GM23338 (cell line): ENCODE results near the gene UBASH3A. TPM values are rescaled to one million over a fixed set of nuclear protein-coding genes. Genes with fewer than 3 reads are reported as not detected.
A peak's percentile ranks its signal among the peaks of the same experiment; 100 is the strongest.

Experiments used
- ATAC-seq: fragments of 200-7000 bp; cut with Tn5 transposase; 3 replicates; pipeline ENCODE4 v1.9.1; 2020
- DNase-seq: peaks from one replicate; pipeline ENCODE4 v3.0.0-alpha.2; 2015; ENCODE audit warnings: low spot score
- H2AFZ ChIP-seq: fragments of 200-600 bp; sonication (generic); 2 replicates; pipeline ENCODE4 v1.8.0; 2016; ENCODE audit warnings: antibody characterized with exemption, mild to moderate bottlenecking, moderate library complexity
- H3F3A ChIP-seq: fragments of 200-600 bp; sonication (generic); replicated peaks from 2 replicates; pipeline ENCODE4 v1.8.0; 2017; ENCODE audit warnings: antibody characterized with exemption, mixed run types, low read depth
- H3K27ac ChIP-seq: fragments of 200-600 bp; sonication (generic); 2 replicates; pipeline ENCODE4 v1.6.1; 2016; ENCODE audit warnings: low read depth
- H3K27me3 ChIP-seq: fragments of 200-600 bp; sonication (generic); 2 replicates; pipeline ENCODE4 v1.8.0; 2016; ENCODE audit warnings: mild to moderate bottlenecking, mixed run types, moderate library complexity; ENCODE audit not compliant: insufficient read depth
- H3K36me3 ChIP-seq: fragments of 200-600 bp; sonication (generic); 2 replicates; pipeline ENCODE4 v1.8.0; 2016; ENCODE audit warnings: mild to moderate bottlenecking; ENCODE audit not compliant: insufficient read depth
- H3K4me1 ChIP-seq: fragments of 200-600 bp; sonication (generic); 2 replicates; pipeline ENCODE4 v1.8.0; 2016; ENCODE audit warnings: mild to moderate bottlenecking, moderate library complexity; ENCODE audit not compliant: insufficient read depth
- H3K4me2 ChIP-seq: fragments of 200-600 bp; sonication (generic); 2 replicates; pipeline ENCODE4 v1.7.1; 2017; ENCODE audit warnings: mixed run types
- H3K4me3 ChIP-seq: fragments of 200-600 bp; sonication (generic); 2 replicates; pipeline ENCODE4 v1.6.1; 2016; ENCODE audit warnings: mixed run types
- H3K79me2 ChIP-seq: fragments of 200-600 bp; sonication (generic); replicated peaks from 2 replicates; pipeline ENCODE4 v1.8.0; 2017; ENCODE audit warnings: mild to moderate bottlenecking; ENCODE audit not compliant: insufficient read depth
- H3K9me2 ChIP-seq: fragments of 200-600 bp; sonication (generic); 2 replicates; pipeline ENCODE4 v1.8.0; 2017; ENCODE audit not compliant: insufficient read depth
- H4K20me1 ChIP-seq: fragments of 200-600 bp; sonication (generic); replicated peaks from 2 replicates; pipeline ENCODE4 v1.8.0; 2017; ENCODE audit warnings: mild to moderate bottlenecking; ENCODE audit not compliant: insufficient read depth
- H3K27ac Mint-ChIP-seq: 2 replicates; pipeline ENCODE4 v1.8.0; 2020; ENCODE audit warnings: inconsistent platforms, mild to moderate bottlenecking, moderate library complexity, mixed read lengths
- H3K27me3 Mint-ChIP-seq: 3 replicates; pipeline ENCODE4 v1.8.0; 2022; ENCODE audit warnings: low read depth, mild to moderate bottlenecking, moderate library complexity, mixed read lengths, inconsistent platforms; ENCODE audit not compliant: insufficient read depth, poor library complexity
- H3K36me3 Mint-ChIP-seq: 3 replicates; pipeline ENCODE4 v1.8.0; 2021; ENCODE audit warnings: low read depth, mild to moderate bottlenecking, inconsistent platforms, moderate library complexity, mixed read lengths
- H3K4me1 Mint-ChIP-seq: 3 replicates; pipeline ENCODE4 v1.8.0; 2020; ENCODE audit warnings: mild to moderate bottlenecking, inconsistent platforms, mixed read lengths
- H3K4me3 Mint-ChIP-seq: 3 replicates; pipeline ENCODE4 v1.8.0; 2021; ENCODE audit warnings: moderate library complexity, mild to moderate bottlenecking, inconsistent platforms, mixed read lengths
- H3K9me3 Mint-ChIP-seq: 3 replicates; pipeline ENCODE4 v1.8.0; 2020; ENCODE audit warnings: moderate library complexity, mild to moderate bottlenecking, inconsistent platforms, mixed read lengths
- CREB1 ChIP-seq: fragments of 250-450 bp; sonication (Bioruptor Pico); IDR thresholded peaks from 2 replicates; pipeline ENCODE4 v1.5.0; 2020; ENCODE audit warnings: low read depth, mild to moderate bottlenecking, moderate library complexity
- EZH2 ChIP-seq: fragments of 200-600 bp; sonication (generic); IDR thresholded peaks from one replicate; pipeline ENCODE4 v1.8.0; 2017; ENCODE audit warnings: antibody characterized with exemption, mild to moderate bottlenecking, low read depth; ENCODE audit not compliant: unreplicated experiment
- EZH2phosphoT487 ChIP-seq: fragments of 200-600 bp; sonication (generic); IDR thresholded peaks from one replicate; pipeline ENCODE4 v1.8.1; 2018; ENCODE audit warnings: antibody characterized with exemption; ENCODE audit not compliant: unreplicated experiment
- JUNB ChIP-seq: IDR thresholded peaks from one replicate; pipeline ENCODE4 v1.6.1; 2016; ENCODE audit warnings: antibody characterized with exemption; ENCODE audit not compliant: unreplicated experiment
- NANOG ChIP-seq: IDR thresholded peaks from 2 replicates; pipeline ENCODE4 v1.6.1; 2016; ENCODE audit warnings: antibody characterized with exemption, borderline replicate concordance
- POLR2AphosphoS5 ChIP-seq: IDR thresholded peaks from 2 replicates; pipeline ENCODE4 v1.6.1; 2016; ENCODE audit warnings: antibody characterized with exemption, low read depth
- ZNF331 ChIP-seq: fragments of 250-450 bp; sonication (Bioruptor Pico); IDR thresholded peaks from 2 replicates; pipeline ENCODE4 v1.5.0; 2020; ENCODE audit warnings: low read depth, mild to moderate bottlenecking, moderate library complexity
- polyA plus RNA-seq: library from polyadenylated mRNA; unstranded; fragments of >200 nt; fragmentation: Nextera tagmentation; extraction: Ambion mirVana; gene quantifications from 2 replicates; pipeline ENCODE4 v1.2.1, GENCODE V29; 2016
- total RNA-seq: library from RNA; depleted of rRNA; stranded (reverse); fragments of >200 nt; shearing (Covaris generic); gene quantifications from 2 replicates; pipeline ENCODE4 v1.2.3, GENCODE V29; 2014
- TF ChIP-seq, protein P1 (sequence below): fragments of 250-450 bp; sonication (Bioruptor Pico); IDR thresholded peaks from 2 replicates; pipeline ENCODE4 v1.5.0; 2020; ENCODE audit warnings: mild to moderate bottlenecking, moderate library complexity
- TF ChIP-seq, protein P2 (sequence below), 2 experiments: fragments of 200-600 bp in 1 of 2; sonication (generic) in 1 of 2; conservative IDR thresholded peaks; 2 replicates each; pipeline versions ENCODE4 v1.5.1 to v1.6.1; 2016 to 2017; ENCODE audit warnings: antibody characterized with exemption in 2 of 2, low read depth in 2 of 2, mild to moderate bottlenecking in 2 of 2, moderate library complexity in 1 of 2
- TF ChIP-seq, protein P3 (sequence below): IDR thresholded peaks from 2 replicates; pipeline ENCODE4 v1.6.1; 2016; ENCODE audit warnings: antibody characterized with exemption

UBASH3A gene
- total and polyA plus RNA-seq, 2 experiments from 2014 or later, result not detected

DNA sequence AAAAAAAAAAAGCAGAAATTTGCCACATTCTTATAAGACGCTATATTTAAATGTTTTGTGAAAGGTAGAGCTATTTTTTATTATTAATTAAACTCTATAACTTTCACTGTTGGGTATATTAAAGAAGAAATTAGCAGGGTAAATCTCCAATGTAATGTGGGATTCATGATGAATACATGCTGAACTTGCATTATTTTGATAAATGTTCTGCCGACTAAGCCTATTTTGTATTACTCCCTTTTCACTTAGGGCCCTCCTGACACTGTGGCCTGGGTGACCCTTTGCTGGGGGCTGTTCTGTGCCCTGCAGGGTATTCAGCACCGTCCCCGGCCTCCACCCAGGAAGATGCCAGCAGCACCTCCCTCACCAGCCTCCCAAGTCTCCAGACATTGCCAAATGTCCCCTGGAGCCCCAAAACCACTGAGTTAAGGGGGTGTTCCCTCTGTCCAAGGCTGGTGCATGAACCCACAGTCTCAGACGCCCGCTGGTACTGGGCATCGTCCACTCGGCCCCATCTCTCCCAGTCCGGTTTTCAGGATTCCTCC, 69.9 kb downstream of the UBASH3A start:
- no peak for ATAC-seq
- Histone ChIP-seq H3F3A (no peaks in the 10 kb centered on the region), H3K4me2 (no peak overlapping the region), H3K9me2 (no peaks in the 10 kb centered on the region), H3K27ac (no peak overlapping the region), H3K4me3 (no peak overlapping the region), H3K4me1 (peaks cover under 1% of the 10 kb centered on the region), H3K79me2 (no peaks in the 10 kb centered on the region), H3K27me3 (no peaks in the 10 kb centered on the region), H4K20me1 (no peaks in the 10 kb centered on the region), H2AFZ (no peak overlapping the region), H3K36me3 (no peaks in the 10 kb centered on the region)
- DNase-seq, result no peak
- no peak for TF ChIP-seq CREB1 (CRISPR knock-in tag)
- Mint-ChIP-seq H3K36me3 (no peaks in the 10 kb centered on the region), H3K27ac (no peak overlapping the region; the same call in 1 of the 2 replicates), H3K4me1 (peaks cover 17% of the 10 kb centered on the region), H3K9me3 (no peaks in the 10 kb centered on the region), H3K27me3 (peaks cover 6% of the 10 kb centered on the region), H3K4me3 (no peak overlapping the region)

DNA sequence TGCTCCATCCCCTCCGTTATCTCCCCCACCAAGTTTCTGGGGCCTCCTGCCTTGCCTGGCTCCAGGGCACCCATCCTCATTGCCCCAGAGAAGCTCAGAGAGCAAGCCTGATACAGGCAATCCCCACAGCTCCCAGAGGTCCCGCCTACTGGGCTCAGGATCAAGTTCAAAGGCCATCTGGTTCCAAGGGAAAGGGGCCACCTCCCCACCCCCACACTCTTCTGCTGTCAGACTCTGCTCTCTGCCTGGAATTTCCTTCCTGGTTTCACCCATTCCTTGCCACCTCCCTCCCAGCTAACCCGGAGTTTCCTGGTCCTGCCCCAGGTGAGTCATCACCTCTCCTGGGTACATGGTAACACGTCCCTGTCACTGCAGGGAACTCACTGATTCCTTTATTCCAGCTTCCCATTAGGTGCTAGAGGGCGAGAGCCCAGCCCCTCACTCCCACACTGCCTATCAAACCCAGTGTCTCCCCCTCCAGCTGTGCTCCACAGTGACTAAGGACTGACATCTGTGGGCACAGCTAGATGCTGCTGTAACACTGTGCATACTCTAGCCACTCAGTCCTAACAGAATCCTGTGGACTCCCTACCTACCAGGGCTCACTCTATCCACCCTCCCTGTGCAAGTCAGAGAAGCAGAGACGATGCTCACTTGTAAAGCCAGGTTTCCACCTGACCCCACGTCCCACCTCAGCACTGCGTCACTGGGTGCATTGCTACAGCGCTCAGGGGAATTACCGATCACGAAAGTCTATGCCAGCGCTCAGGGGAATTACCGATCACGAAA, 70.5 kb downstream of the UBASH3A start:
- H3K4me2 ChIP-seq, result no peak overlapping the region
- Mint-ChIP-seq H3K4me1 (peaks cover 16% of the 10 kb centered on the region), H3K27ac (peak overlapping the region; percentile 8; the same call in 1 of the 2 replicates), H3K9me3 (no peaks in the 10 kb centered on the region), H3K4me3 (no peak overlapping the region; the same call in 2 of the 3 replicates), H3K36me3 (no peaks in the 10 kb centered on the region), H3K27me3 (peaks cover 6% of the 10 kb centered on the region)
- DNase-seq (peak; percentile 67), ATAC-seq (peak; percentile 70)
- H3K4me3 ChIP-seq, result no peak overlapping the region
- H3K4me1 ChIP-seq, result no peaks in the 10 kb centered on the region; the same call in 1 of the 2 replicates
- H2AFZ ChIP-seq, result peak overlapping the region; percentile 52; the same call in 1 of the 2 replicates
- H3K27me3 ChIP-seq, result no peaks in the 10 kb centered on the region
- H4K20me1 ChIP-seq, result no peaks in the 10 kb centered on the region
- H3K27ac ChIP-seq, result no peak overlapping the region
- no peaks in the 10 kb centered on the region for H3F3A ChIP-seq
- H3K79me2 ChIP-seq, result no peaks in the 10 kb centered on the region
- no peaks in the 10 kb centered on the region for H3K36me3 ChIP-seq
- H3K9me2 ChIP-seq, result no peaks in the 10 kb centered on the region
- TF ChIP-seq, protein P1, sequence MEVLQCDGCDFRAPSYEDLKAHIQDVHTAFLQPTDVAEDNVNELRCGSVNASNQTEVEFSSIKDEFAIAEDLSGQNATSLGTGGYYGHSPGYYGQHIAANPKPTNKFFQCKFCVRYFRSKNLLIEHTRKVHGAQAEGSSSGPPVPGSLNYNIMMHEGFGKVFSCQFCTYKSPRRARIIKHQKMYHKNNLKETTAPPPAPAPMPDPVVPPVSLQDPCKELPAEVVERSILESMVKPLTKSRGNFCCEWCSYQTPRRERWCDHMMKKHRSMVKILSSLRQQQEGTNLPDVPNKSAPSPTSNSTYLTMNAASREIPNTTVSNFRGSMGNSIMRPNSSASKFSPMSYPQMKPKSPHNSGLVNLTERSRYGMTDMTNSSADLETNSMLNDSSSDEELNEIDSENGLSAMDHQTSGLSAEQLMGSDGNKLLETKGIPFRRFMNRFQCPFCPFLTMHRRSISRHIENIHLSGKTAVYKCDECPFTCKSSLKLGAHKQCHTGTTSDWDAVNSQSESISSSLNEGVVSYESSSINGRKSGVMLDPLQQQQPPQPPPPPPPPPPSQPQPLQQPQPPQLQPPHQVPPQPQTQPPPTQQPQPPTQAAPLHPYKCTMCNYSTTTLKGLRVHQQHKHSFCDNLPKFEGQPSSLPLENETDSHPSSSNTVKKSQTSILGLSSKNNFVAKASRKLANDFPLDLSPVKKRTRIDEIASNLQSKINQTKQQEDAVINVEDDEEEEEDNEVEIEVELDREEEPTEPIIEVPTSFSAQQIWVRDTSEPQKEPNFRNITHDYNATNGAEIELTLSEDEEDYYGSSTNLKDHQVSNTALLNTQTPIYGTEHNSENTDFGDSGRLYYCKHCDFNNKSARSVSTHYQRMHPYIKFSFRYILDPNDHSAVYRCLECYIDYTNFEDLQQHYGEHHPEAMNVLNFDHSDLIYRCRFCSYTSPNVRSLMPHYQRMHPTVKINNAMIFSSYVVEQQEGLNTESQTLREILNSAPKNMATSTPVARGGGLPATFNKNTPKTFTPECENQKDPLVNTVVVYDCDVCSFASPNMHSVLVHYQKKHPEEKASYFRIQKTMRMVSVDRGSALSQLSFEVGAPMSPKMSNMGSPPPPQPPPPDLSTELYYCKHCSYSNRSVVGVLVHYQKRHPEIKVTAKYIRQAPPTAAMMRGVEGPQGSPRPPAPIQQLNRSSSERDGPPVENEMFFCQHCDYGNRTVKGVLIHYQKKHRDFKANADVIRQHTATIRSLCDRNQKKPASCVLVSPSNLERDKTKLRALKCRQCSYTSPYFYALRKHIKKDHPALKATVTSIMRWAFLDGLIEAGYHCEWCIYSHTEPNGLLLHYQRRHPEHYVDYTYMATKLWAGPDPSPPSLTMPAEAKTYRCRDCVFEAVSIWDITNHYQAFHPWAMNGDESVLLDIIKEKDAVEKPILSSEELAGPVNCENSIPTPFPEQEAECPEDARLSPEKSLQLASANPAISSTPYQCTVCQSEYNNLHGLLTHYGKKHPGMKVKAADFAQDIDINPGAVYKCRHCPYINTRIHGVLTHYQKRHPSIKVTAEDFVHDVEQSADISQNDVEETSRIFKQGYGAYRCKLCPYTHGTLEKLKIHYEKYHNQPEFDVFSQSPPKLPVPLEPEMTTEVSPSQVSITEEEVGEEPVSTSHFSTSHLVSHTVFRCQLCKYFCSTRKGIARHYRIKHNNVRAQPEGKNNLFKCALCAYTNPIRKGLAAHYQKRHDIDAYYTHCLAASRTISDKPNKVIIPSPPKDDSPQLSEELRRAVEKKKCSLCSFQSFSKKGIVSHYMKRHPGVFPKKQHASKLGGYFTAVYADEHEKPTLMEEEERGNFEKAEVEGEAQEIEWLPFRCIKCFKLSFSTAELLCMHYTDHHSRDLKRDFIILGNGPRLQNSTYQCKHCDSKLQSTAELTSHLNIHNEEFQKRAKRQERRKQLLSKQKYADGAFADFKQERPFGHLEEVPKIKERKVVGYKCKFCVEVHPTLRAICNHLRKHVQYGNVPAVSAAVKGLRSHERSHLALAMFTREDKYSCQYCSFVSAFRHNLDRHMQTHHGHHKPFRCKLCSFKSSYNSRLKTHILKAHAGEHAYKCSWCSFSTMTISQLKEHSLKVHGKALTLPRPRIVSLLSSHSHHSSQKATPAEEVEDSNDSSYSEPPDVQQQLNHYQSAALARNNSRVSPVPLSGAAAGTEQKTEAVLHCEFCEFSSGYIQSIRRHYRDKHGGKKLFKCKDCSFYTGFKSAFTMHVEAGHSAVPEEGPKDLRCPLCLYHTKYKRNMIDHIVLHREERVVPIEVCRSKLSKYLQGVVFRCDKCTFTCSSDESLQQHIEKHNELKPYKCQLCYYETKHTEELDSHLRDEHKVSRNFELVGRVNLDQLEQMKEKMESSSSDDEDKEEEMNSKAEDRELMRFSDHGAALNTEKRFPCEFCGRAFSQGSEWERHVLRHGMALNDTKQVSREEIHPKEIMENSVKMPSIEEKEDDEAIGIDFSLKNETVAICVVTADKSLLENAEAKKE (CRISPR knock-in tag), result no peak
- TF ChIP-seq NANOG, result no peak
- no peak for TF ChIP-seq JUNB
- TF ChIP-seq EZH2phosphoT487, result no peak
- no peak for TF ChIP-seq POLR2AphosphoS5
- TF ChIP-seq ZNF331 (CRISPR knock-in tag), result no peak
- TF ChIP-seq, protein P2, sequence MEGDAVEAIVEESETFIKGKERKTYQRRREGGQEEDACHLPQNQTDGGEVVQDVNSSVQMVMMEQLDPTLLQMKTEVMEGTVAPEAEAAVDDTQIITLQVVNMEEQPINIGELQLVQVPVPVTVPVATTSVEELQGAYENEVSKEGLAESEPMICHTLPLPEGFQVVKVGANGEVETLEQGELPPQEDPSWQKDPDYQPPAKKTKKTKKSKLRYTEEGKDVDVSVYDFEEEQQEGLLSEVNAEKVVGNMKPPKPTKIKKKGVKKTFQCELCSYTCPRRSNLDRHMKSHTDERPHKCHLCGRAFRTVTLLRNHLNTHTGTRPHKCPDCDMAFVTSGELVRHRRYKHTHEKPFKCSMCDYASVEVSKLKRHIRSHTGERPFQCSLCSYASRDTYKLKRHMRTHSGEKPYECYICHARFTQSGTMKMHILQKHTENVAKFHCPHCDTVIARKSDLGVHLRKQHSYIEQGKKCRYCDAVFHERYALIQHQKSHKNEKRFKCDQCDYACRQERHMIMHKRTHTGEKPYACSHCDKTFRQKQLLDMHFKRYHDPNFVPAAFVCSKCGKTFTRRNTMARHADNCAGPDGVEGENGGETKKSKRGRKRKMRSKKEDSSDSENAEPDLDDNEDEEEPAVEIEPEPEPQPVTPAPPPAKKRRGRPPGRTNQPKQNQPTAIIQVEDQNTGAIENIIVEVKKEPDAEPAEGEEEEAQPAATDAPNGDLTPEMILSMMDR (conservative IDR thresholded peaks at IDR 0.05; ENCODE audit: low read depth in 2 of 2), result no peak
- no peak for TF ChIP-seq EZH2
- TF ChIP-seq, protein P3, sequence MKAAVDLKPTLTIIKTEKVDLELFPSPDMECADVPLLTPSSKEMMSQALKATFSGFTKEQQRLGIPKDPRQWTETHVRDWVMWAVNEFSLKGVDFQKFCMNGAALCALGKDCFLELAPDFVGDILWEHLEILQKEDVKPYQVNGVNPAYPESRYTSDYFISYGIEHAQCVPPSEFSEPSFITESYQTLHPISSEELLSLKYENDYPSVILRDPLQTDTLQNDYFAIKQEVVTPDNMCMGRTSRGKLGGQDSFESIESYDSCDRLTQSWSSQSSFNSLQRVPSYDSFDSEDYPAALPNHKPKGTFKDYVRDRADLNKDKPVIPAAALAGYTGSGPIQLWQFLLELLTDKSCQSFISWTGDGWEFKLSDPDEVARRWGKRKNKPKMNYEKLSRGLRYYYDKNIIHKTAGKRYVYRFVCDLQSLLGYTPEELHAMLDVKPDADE, result no peak
